PC-9 (cell line): Measurements from ENCODE around the gene TEC. TPM values are rescaled to one million over a fixed set of nuclear protein-coding genes. Genes with fewer than 3 reads are reported as not detected.

Experiments used
- BruUV-seq: library from RNA; stranded (reverse); fragments of 400-500 nt; replicated peaks from 2 replicates; lab custom pipeline; 2021; lab: Mats Ljungman, UMichigan
- CTCF ChIA-PET: fragments of 300-600 bp; sonication (Branson Sonifier 250); formaldehyde crosslinking; loops from one replicate; lab custom pipeline; 2022; ENCODE audit warnings: antibody characterized with exemption; lab: Charles Lee
- POLR2A ChIA-PET: fragments of 300-600 bp; sonication (Branson Sonifier 250); formaldehyde crosslinking; loops from one replicate; lab custom pipeline; 2022; ENCODE audit warnings: antibody characterized with exemption; ENCODE audit not compliant: unreplicated experiment; lab: Charles Lee
- DNase-seq, 2 experiments: peaks; one replicate each; pipeline versions ENCODE4 v3.0.0 to v3.0.0-alpha.2; 2015 to 2022; ENCODE audit warnings: mixed read lengths in 1 of 2
- H2AFZ ChIP-seq: fragments of 200-600 bp; sonication (generic); 2 replicates; pipeline ENCODE4 v1.8.1; 2017; ENCODE audit warnings: antibody characterized with exemption
- H3F3A ChIP-seq: fragments of 200-600 bp; sonication (generic); 2 replicates; pipeline ENCODE4 v1.8.1; 2017; ENCODE audit warnings: antibody characterized with exemption, mild to moderate bottlenecking, low read depth; ENCODE audit not compliant: insufficient read depth
- H3K27ac ChIP-seq: fragments of 200-600 bp; sonication (generic); 2 replicates; pipeline ENCODE4 v1.6.1; 2016; ENCODE audit warnings: mixed run types
- H3K27me3 ChIP-seq: fragments of 200-600 bp; sonication (generic); 2 replicates; pipeline ENCODE4 v1.6.1; 2016; ENCODE audit warnings: low read depth, mixed run types; ENCODE audit not compliant: insufficient read depth
- H3K36me3 ChIP-seq: fragments of 200-600 bp; sonication (generic); 2 replicates; pipeline ENCODE4 v1.6.1; 2016; ENCODE audit warnings: low read depth, mixed run types
- H3K4me1 ChIP-seq: fragments of 200-600 bp; sonication (generic); replicated peaks from 2 replicates; pipeline ENCODE4 v1.6.1; 2016; ENCODE audit warnings: mixed run types; ENCODE audit not compliant: insufficient read depth
- H3K4me2 ChIP-seq: fragments of 200-600 bp; sonication (generic); 2 replicates; pipeline ENCODE4 v1.6.1; 2017; ENCODE audit warnings: mixed run types
- H3K4me3 ChIP-seq: fragments of 200-600 bp; sonication (generic); 2 replicates; pipeline ENCODE4 v1.6.1; 2016; ENCODE audit warnings: mixed run types
- H3K79me2 ChIP-seq: fragments of 200-600 bp; sonication (generic); 2 replicates; pipeline ENCODE4 v1.6.1; 2017; ENCODE audit warnings: low read depth, mixed run types
- H3K9me2 ChIP-seq: fragments of 200-600 bp; sonication (generic); 2 replicates; pipeline ENCODE4 v1.8.1; 2017; ENCODE audit warnings: mild to moderate bottlenecking; ENCODE audit not compliant: insufficient read depth
- H3K9me3 ChIP-seq: fragments of 200-600 bp; sonication (generic); 2 replicates; pipeline ENCODE4 v1.8.1; 2016; ENCODE audit warnings: low read depth; ENCODE audit not compliant: insufficient read depth
- H4K20me1 ChIP-seq: fragments of 200-600 bp; sonication (generic); 2 replicates; pipeline ENCODE4 v1.8.1; 2017; ENCODE audit not compliant: insufficient read depth
- EZH2 ChIP-seq: fragments of 200-600 bp; sonication (generic); IDR thresholded peaks from 2 replicates; pipeline ENCODE4 v1.8.0; 2017; ENCODE audit warnings: antibody characterized with exemption, low read depth
- intact Hi-C: fragments of 100-400 bp; cut with micrococcal nuclease; formaldehyde crosslinking; loops from one replicate; pipeline ENCODE4 v1.10.0; 2022; ENCODE audit not compliant: unreplicated experiment
- total RNA-seq: library from RNA; stranded (reverse); gene quantifications from 2 replicates; pipeline ENCODE4 v1.2.3, GENCODE V29; 2021
- TF ChIP-seq, protein P1 (sequence below): fragments of 200-600 bp; sonication (generic); conservative IDR thresholded peaks from 2 replicates; pipeline ENCODE4 v1.6.1; 2017; ENCODE audit warnings: mixed run types, antibody characterized with exemption, mild to moderate bottlenecking, moderate library complexity

Gene TEC
- total RNA-seq, 1 experiment from 2014 or later = 6.2 TPM

DNA sequence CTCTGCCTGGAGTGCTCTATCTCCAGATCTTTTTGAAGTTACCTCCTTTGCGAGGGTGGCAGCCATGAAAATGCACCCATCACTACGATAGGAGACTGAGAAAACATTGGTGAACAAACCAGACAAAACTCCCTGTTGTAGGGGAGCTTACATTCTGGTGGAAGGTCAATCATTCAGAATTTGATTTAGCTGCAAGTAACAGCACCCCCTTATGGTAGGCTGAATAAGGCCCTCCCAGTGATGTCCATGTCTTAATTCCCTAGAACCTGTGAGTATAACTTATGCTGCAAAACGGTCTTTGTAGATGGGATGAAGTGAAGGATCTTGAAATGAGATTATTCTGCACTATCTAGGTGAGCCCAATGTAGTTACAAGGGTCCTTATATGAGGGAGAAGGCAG is 5.6 kb upstream of the TEC start:
- no peak for DNase-seq
- intact Hi-C loops = no loop called here
- Histone ChIP-seq H3K4me2 (no peak overlapping the region), H3K9me3 (no peaks in the 10 kb centered on the region), H3K36me3 (no peaks in the 10 kb centered on the region), H4K20me1 (no peaks in the 10 kb centered on the region), H3K27me3 (no peaks in the 10 kb centered on the region), H3K79me2 (no peaks in the 10 kb centered on the region), H3K9me2 (no peaks in the 10 kb centered on the region), H3K27ac (no peak overlapping the region), H2AFZ (no peak overlapping the region), H3F3A (peaks cover 8% of the 10 kb centered on the region; the same call in 1 of the 2 replicates), H3K4me1 (peaks cover 7% of the 10 kb centered on the region; the same call in 1 of the 2 replicates), H3K4me3 (no peak overlapping the region)
- TF ChIP-seq, protein P1, sequence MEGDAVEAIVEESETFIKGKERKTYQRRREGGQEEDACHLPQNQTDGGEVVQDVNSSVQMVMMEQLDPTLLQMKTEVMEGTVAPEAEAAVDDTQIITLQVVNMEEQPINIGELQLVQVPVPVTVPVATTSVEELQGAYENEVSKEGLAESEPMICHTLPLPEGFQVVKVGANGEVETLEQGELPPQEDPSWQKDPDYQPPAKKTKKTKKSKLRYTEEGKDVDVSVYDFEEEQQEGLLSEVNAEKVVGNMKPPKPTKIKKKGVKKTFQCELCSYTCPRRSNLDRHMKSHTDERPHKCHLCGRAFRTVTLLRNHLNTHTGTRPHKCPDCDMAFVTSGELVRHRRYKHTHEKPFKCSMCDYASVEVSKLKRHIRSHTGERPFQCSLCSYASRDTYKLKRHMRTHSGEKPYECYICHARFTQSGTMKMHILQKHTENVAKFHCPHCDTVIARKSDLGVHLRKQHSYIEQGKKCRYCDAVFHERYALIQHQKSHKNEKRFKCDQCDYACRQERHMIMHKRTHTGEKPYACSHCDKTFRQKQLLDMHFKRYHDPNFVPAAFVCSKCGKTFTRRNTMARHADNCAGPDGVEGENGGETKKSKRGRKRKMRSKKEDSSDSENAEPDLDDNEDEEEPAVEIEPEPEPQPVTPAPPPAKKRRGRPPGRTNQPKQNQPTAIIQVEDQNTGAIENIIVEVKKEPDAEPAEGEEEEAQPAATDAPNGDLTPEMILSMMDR = peak; percentile 59
- TF ChIP-seq EZH2 = no peak
- BruUV-seq = no TSS peak
- ChIA-PET POLR2A (no interaction called here), CTCF (no interaction called here)

DNA sequence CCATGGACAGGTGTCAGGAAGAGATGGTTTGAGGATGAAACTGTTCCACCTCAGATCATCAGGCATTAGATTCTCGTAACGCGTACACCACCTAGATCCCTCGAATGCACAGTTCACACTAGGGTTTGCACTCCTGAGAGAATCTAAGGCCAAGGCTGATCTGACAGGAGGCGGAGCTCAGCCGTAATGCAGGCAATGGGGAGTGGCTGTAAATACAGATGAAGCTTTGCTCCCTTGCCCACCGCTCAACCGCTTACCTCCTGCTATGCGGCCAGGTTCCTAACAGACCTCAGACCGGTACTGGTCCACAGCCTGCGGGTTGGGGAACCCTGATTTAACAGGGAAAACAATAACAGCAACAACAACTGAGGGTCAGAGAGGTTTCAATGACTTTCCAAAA is 2.0 kb upstream of the TEC start:
- BruUV-seq = no TSS peak
- POLR2A ChIA-PET = no interaction called here

DNA sequence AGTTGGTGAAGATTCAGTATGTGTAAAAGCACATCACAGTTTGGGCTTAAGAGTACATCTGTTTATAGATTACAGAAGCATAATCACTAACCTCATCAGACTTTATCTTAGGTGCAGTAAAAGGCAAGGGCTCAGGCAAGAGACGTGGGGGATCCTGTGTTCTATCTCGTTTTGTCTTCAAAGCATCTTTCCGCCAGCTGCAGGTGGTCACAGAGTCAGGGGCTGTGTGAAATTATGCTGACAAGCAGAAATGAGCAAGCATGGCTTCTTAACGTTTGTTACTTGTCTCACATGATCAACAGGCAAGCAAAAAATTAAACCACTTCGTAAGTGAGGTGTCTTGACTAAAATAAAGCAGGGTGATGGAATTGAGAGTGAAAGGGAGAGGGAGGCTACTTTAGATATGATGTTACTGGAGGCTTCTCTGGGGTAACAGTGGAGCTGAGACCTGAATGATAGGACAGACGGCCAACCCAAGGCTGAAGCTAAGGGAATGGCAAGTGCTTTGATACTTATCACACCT is 1.4 kb upstream of the TEC start:
- Histone ChIP-seq H3K27me3 (no peaks in the 10 kb centered on the region), H2AFZ (peak overlapping the region; percentile 97; the same call in 1 of the 2 replicates), H3K9me3 (no peaks in the 10 kb centered on the region; the same call in 1 of the 2 replicates), H4K20me1 (no peaks in the 10 kb centered on the region), H3K4me2 (peak overlapping the region; percentile 91), H3K4me3 (peak overlapping the region; percentile 58; the same call in 1 of the 2 replicates), H3K9me2 (no peaks in the 10 kb centered on the region), H3K79me2 (peaks cover 28% of the 10 kb centered on the region), H3K36me3 (no peaks in the 10 kb centered on the region), H3K27ac (peak overlapping the region; percentile 83), H3K4me1 (peaks cover 23% of the 10 kb centered on the region), H3F3A (peaks cover 26% of the 10 kb centered on the region)
- POLR2A ChIA-PET = interaction anchor here (0.7 kb wide), 1 partner anchor 569 kb away, joined by 3 read pairs; no protein-coding TSS in a partner anchor
- intact Hi-C loops = no loop called here
- TF ChIP-seq, protein P1 = no peak
- TF ChIP-seq EZH2 = no peak
- BruUV-seq = no TSS peak
- CTCF ChIA-PET = no interaction called here
- no peak for DNase-seq

More for the DNA sequence above, 2.0 kb upstream of the TEC start:
- Histone ChIP-seq H3F3A (peaks cover 26% of the 10 kb centered on the region), H3K36me3 (no peaks in the 10 kb centered on the region), H3K79me2 (peaks cover 22% of the 10 kb centered on the region), H3K4me2 (no peak overlapping the region), H3K9me3 (no peaks in the 10 kb centered on the region), H2AFZ (no peak overlapping the region), H3K4me3 (no peak overlapping the region), H3K27me3 (no peaks in the 10 kb centered on the region), H3K9me2 (no peaks in the 10 kb centered on the region), H3K4me1 (peaks cover 23% of the 10 kb centered on the region), H4K20me1 (no peaks in the 10 kb centered on the region), H3K27ac (no peak overlapping the region)
- CTCF ChIA-PET = no interaction called here
- DNase-seq = no peak
- TF ChIP-seq, protein P1 = no peak
- TF ChIP-seq EZH2 = no peak
- intact Hi-C loops = no loop called here
